ENCODE measurements around the gene RPP40. TPM values are rescaled to one million over a fixed set of nuclear protein-coding genes. Genes with fewer than 3 reads are reported as not detected.

RPP40 gene
- total RNA-seq, 1 experiment from 2014 or later: 15.9 TPM

GRCh38 chr6:5011346-5011745 lies 7.5 kb upstream of the RPP40 start:
- no peaks in the 10 kb centered on the region for H3K4me1 ChIP-seq (ENCODE audit: control insufficient read depth in 1 of 2, insufficient read depth in 2 of 2, low read length in 2 of 2)
- ATAC-seq: no peak
- H3K79me2 ChIP-seq (ENCODE audit: insufficient read depth, low read length): no peaks in the 10 kb centered on the region
- no peak overlapping the region for H3K4me3 ChIP-seq (replicated peaks in 1 of 2; ENCODE audit: low read depth in 1 of 2, low read length in 2 of 2)
- no peak overlapping the region for H3K27ac ChIP-seq (ENCODE audit: low read depth, low read length)
- no peaks in the 10 kb centered on the region for H3K27me3 ChIP-seq (ENCODE audit: insufficient read depth, low read length)
- no peaks in the 10 kb centered on the region for H3K36me3 ChIP-seq (ENCODE audit: control insufficient read depth in 1 of 2, insufficient read depth in 2 of 2, low read length in 2 of 2)
- RAD21 ChIA-PET (ENCODE audit: low non-redundant PET in 1 of 2, low total read pairs in 2 of 2, uncharacterized antibody in 2 of 2, unreplicated experiment in 2 of 2): no interaction called here
- intact Hi-C loops (cut with micrococcal nuclease): no loop called here
- DNase-seq (ENCODE audit: low read depth, low spot score): no peak
- H2AFZ ChIP-seq (ENCODE audit: low read depth, low read length, poor library complexity, severe bottlenecking): no peak overlapping the region
- no TSS peak for BruUV-seq (replicated peaks)
- H3K9me2 ChIP-seq (ENCODE audit: insufficient read depth): no peaks in the 10 kb centered on the region
- POLR2A ChIA-PET: no interaction called here
- CTCF ChIA-PET: no interaction called here
- no peak overlapping the region for H3K9ac ChIP-seq (ENCODE audit: low read length)
- no peak for TF ChIP-seq EZH2 (IDR thresholded peaks at IDR 0.05)
- TF ChIP-seq REST (IDR thresholded peaks at IDR 0.05; ENCODE audit: low read depth): no peak
- no peak for TF ChIP-seq ATF3 (IDR thresholded peaks at IDR 0.05)
- no peak for TF ChIP-seq POLR2A (IDR thresholded peaks at IDR 0.05; ENCODE audit: borderline replicate concordance, extremely low read depth, insufficient read depth, insufficient read length)
- TF ChIP-seq ELF1 (IDR thresholded peaks at IDR 0.05; ENCODE audit: borderline replicate concordance, low read depth): no peak
- no peak for TF ChIP-seq SP1 (IDR thresholded peaks at IDR 0.05; ENCODE audit: low read depth)
- TF ChIP-seq FOSL1 (IDR thresholded peaks at IDR 0.05; ENCODE audit: low read depth): no peak
- no peak for TF ChIP-seq ZNF274 (IDR thresholded peaks at IDR 0.05; ENCODE audit: low read depth, low read length)
- no peaks in the 10 kb centered on the region for H3K9me3 ChIP-seq (ENCODE audit: control insufficient read depth in 1 of 2, insufficient read depth in 1 of 2, low read depth in 1 of 2, low read length in 2 of 2)
- no peak overlapping the region for H3K4me2 ChIP-seq (ENCODE audit: low read length)
- H4K20me1 ChIP-seq (ENCODE audit: insufficient read depth): no peaks in the 10 kb centered on the region
